ENCODE results near the gene TNFRSF13B.

DNA sequence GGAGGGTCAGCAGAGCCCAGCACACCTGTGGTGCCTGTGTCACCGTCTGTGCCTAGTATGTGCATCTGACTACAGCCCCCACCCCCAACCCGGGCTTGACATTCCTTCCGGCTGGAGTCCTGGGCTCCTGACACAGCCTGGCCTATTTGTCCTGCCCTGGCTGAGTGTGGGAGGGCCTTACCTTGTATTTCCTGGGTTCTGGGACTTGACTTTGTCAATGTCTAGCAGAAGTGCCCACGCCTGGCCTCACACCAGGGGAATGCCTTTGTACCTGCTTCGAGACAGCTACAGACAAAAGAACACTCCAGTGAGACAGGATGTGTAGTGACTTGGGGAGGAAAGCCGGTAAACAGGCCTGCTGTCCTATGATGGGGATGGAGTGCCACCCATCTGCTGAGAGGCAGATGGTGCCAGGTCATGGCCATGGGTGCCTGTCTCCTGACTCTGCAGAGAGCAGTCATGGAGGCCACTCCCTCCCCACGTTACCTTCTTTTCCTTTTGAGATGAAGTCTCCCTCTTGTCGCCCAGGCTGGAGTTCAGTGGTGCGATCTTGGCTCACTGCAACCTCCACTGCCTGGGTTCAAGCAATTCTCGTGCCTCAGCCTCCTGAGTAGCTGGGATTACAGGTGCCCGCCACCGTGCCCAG lies 42.8 kb downstream of the TNFRSF13B start:
- TF ChIP-seq, protein P1, sequence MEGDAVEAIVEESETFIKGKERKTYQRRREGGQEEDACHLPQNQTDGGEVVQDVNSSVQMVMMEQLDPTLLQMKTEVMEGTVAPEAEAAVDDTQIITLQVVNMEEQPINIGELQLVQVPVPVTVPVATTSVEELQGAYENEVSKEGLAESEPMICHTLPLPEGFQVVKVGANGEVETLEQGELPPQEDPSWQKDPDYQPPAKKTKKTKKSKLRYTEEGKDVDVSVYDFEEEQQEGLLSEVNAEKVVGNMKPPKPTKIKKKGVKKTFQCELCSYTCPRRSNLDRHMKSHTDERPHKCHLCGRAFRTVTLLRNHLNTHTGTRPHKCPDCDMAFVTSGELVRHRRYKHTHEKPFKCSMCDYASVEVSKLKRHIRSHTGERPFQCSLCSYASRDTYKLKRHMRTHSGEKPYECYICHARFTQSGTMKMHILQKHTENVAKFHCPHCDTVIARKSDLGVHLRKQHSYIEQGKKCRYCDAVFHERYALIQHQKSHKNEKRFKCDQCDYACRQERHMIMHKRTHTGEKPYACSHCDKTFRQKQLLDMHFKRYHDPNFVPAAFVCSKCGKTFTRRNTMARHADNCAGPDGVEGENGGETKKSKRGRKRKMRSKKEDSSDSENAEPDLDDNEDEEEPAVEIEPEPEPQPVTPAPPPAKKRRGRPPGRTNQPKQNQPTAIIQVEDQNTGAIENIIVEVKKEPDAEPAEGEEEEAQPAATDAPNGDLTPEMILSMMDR (IDR thresholded peaks at IDR 0.05): no peak
- no peak for TF ChIP-seq POLR2A (IDR thresholded peaks at IDR 0.05)
- TF ChIP-seq POLR2AphosphoS5 (IDR thresholded peaks at IDR 0.05): no peak
